Fibroblast of villous mesenchyme (primary cell): ENCODE data around the gene KCNN1. TPM values are rescaled to one million over a fixed set of nuclear protein-coding genes. Genes with fewer than 3 reads are reported as not detected.
A peak's percentile ranks its signal among the peaks of the same experiment; 100 is the strongest.
"Not testable (repeated sequence)": the region's sequence is repeated elsewhere in the genome, so short reads cannot be mapped to it uniquely, and the experiment has no call there.

ENCODE experiments used
- DNase-seq: peaks from one replicate; pipeline ENCODE4 v3.0.0-alpha.2; 2010; ENCODE audit warnings: low read depth
- H3K4me3 ChIP-seq: 2 replicates; pipeline ENCODE4 v1.5.1; 2011; ENCODE audit warnings: low read depth, mild to moderate bottlenecking, low read length
- CTCF ChIP-seq: IDR thresholded peaks from 2 replicates; pipeline ENCODE4 v1.5.1; 2012; ENCODE audit warnings: low read depth, mild to moderate bottlenecking, low read length; ENCODE audit not compliant: insufficient read depth
- total RNA-seq: library from RNA; depleted of rRNA; stranded (reverse); fragments of >200 nt; gene quantifications from 2 replicates; pipeline ENCODE4 v1.2.3, GENCODE V29; 2012

Gene KCNN1
- total RNA-seq, 1 donor = under 0.01 TPM

- no peak overlapping the region for H3K4me3 ChIP-seq
- no peak for TF ChIP-seq CTCF
- DNase-seq = no peak
Measured at GRCh38 chr19:17985037-17985818, 18.3 kb downstream of the KCNN1 start.

- H3K4me3 ChIP-seq, DNase-seq: not testable (repeated sequence)
Measured at GRCh38 chr19:17986569-17986968, 19.7 kb downstream of the KCNN1 start.

GRCh38 chr19:17988161-17988560 lies 21.3 kb downstream of the KCNN1 start:
- no peak for DNase-seq
- no peak overlapping the region for H3K4me3 ChIP-seq
- no peak for TF ChIP-seq CTCF

- no peak for DNase-seq
- TF ChIP-seq CTCF = no peak
- no peak overlapping the region for H3K4me3 ChIP-seq
Measured at GRCh38 chr19:17989425-17990094, 22.7 kb downstream of the KCNN1 start.

GRCh38 chr19:17993076-17993813 lies 26.3 kb downstream of the KCNN1 start:
- H3K4me3 ChIP-seq = no peak overlapping the region
- DNase-seq = no peak
- TF ChIP-seq CTCF = no peak

GRCh38 chr19:17996826-17997316 lies 30.0 kb downstream of the KCNN1 start:
- no peak overlapping the region for H3K4me3 ChIP-seq
- peak; percentile 66 for DNase-seq
- TF ChIP-seq CTCF = peak; percentile 89
